Activated T-cell treated with anti-CD3 and anti-CD28 coated beads for 48 hours (primary cell): ENCODE results near the gene MLLT6.

Source experiments
- DNase-seq: peaks from one replicate; pipeline ENCODE4 v3.0.0-alpha.2; 2020; ENCODE audit warnings: low read depth

The MLLT6 gene

GRCh38 chr17:38743556-38744171 lies 38.6 kb downstream of the MLLT6 start:
- DNase-seq, result no peak

DNA sequence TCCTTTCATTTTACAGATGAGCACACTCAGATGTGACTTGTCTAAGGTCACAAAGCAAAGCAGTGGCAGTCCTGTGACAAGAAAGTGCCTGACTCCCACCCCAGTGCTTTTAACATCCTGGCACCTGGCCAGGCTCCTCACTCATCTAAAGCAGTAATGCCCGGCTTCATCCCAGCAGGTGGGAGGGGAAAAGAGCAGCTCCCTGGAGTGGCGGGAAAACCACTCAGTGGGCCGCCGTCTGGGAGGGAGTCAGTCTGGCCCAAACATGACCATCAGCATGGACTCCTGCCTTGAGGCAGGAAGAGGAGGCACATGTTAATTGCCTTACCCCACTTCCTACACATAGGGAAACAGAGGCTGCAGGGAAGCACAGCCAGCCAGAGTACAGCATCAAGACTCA lies 40.5 kb downstream of the MLLT6 start:
- DNase-seq, result no peak

DNA sequence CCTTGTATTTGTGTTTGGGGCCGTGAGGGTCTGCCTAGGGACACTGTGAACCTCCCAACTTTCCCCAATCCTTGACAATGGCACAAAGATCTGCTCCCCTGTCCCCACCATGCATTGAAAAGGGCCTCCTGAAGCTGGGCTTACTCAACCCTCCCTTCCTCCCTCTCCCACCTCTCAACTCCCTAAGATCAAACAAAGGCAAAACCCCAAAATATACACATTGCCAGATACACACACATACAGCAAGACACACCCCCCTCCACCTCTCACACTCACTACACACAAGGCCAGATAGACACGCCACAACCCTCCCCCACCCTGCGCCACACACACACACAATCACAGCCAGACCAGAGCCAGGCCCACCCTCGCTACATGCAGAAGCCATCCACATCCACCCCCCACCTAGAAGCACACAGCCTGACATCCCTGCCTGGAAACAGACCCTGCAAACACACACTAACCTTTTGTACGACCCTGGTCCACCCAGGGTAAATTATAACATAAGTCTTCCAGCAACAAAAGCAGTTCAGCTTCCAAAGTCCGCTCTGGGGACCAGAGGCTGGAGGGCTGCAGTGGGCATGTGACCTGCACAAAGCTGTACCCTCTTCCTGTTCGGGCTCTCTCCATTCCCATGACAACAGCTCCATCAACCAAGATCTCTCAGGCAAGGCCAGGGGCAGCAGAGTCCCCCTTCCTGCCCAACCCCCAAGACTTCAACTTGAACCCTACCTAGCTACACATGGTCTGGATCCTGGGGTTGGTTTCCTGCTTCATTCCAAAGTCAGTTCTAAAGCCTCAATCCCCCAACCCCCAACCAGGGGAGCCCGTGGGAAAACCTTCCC lies 41.2 kb downstream of the MLLT6 start:
- DNase-seq, result no peak

DNA sequence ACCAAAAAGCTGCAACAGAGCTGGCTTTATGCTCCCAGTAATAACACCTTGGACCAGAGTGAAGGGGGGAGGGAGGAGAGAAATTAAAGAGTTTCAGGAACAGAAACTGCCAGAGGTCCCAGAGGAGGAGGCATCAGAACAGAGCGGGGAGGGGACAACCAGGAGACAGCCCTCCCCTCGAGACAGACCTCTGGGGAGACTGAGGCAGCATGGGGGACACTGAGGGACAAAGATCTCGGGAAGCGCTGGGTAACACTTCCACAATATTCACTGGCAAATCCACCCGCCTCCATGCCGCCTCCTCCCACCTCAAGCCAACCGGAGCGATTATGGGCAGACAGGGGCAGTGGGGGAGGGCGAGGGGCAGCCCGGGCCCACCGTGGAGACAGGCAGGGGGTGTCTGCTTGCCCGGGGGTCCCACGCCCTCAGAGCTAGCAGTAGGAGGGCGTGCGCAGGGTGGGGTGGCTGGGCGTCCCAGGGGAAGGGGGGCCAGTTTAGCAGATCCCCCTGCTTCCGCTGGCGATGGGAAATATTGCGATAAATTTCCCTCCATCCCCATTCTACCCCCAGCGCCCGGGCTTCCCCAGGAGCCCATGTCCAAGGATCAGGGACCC lies 41.9 kb downstream of the MLLT6 start:
- DNase-seq, result no peak

- DNase-seq, result no peak
These were observed 42.5 kb downstream of the MLLT6 start for GRCh38 chr17:38747463-38748148.

GRCh38 chr17:38748149-38748891 lies 43.2 kb downstream of the MLLT6 start, which contains the start of gene PCGF2:
Gene PCGF2, minus strand, starts transcription at chr17:38748336. Its CDS starts 7,934 bp downstream, at chr17:38740402.
- DNase-seq, result no peak

GRCh38 chr17:38748892-38749222 lies 43.8 kb downstream of the MLLT6 start:
- DNase-seq, result no peak

DNA sequence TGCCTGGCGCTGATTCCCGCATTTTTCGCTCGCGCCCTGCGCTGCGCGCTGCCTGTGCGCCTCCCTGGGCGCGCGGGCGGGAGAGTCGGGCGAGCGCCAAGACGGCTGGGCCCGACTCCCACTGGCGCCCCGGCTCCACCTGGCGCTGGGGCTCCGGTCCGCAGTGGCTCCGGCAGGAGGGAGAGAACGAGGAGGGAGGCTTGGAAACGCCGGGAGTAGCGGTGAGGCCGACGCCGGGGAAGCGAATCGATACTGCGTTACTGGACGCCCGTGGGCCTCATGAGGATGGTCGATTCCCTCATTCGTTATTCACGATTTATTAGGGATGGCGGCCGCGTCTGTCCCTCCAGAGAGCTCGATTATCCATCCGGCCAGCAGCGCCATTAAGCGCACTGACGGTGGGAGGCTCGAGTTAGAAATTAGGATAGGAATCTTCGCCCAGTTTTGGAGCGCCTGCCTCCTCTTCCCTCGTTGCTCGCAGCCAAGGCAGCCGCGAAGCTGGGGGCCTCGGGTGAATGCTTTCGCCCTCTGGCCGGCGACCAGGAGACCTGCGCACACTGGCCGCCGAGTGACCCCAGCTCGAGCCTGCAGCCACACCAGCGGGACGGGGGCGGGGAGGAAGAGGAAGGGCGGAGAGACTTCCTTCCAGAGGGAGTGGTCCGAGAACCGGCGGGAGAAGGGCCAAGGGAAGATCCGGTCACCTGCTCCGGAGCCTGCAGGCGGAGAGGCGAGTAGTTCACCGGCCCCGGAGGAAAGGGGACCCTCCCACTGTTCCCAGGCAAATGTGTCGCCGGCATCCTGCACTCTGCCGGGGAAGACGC lies 44.4 kb downstream of the MLLT6 start:
- DNase-seq, result no peak

- no peak for DNase-seq
These were observed 44.9 kb downstream of the MLLT6 start for GRCh38 chr17:38750044-38750311.

- DNase-seq, result no peak
These were observed 45.4 kb downstream of the MLLT6 start for GRCh38 chr17:38750312-38751121.

- no peak for DNase-seq
These were observed 46.2 kb downstream of the MLLT6 start for GRCh38 chr17:38751144-38751807.

GRCh38 chr17:38751808-38752307 lies 46.8 kb downstream of the MLLT6 start:
- DNase-seq, result peak; percentile 83

DNA sequence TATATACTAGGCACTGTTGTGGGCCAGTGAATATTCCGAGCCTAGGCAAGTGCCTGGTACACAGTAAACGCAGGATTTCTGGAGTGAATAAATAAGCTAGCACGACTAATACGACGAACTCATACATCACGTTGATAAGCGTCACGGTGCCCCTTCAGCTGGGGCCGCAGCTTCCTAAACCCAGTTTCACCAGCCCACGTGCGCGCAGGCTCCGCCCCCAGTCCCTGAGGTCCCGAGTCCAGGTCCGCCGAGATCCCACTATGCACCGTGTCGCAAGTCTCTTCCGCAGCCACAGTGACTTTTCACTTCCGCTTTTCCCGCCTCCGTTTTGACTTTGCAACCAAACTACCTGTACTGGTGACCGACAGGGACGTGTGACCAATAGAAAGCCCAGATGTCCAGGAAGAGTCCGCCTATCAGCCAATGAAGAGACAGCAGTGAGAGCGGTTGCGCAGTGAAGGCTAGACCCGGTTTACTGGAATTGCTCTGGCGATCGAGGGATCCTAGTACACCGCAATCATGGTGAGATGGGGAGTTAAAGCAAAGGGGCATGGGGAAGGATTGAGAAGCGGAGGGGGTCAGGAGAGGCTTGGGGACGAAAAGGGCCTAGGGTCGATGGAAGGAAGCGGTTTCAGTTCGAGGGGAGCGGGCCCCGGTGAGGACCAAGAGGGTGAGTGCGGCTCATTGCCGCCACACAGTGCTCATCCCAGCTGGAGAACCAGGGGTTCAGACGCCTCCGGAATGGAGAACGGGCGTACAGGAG lies 47.4 kb downstream of the MLLT6 start, which contains the start of gene PSMB3:
PSMB3 (plus strand) TSS at position 434 of the 763 bp plus-strand sequence; CDS start at position 520, 86 bp downstream.
- peak; percentile 95 for DNase-seq

DNA sequence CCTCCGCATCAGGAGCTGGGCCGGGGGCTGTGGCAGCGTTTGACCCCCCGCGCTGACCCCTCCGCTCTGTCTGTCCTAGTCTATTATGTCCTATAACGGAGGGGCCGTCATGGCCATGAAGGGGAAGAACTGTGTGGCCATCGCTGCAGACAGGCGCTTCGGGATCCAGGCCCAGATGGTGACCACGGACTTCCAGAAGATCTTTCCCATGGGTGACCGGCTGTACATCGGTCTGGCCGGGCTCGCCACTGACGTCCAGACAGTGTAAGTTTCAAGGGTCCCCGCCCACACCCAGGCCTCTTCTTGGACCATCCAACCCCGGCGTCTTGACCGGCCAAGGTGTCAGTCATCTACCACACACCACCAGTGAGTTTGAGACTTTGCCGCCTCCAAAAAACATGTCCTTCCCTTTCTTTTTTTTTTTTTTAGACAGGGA lies 48.0 kb downstream of the MLLT6 start:
- no peak for DNase-seq

GRCh38 chr17:38761612-38762011 lies 56.5 kb downstream of the MLLT6 start:
- DNase-seq, result no peak

DNA sequence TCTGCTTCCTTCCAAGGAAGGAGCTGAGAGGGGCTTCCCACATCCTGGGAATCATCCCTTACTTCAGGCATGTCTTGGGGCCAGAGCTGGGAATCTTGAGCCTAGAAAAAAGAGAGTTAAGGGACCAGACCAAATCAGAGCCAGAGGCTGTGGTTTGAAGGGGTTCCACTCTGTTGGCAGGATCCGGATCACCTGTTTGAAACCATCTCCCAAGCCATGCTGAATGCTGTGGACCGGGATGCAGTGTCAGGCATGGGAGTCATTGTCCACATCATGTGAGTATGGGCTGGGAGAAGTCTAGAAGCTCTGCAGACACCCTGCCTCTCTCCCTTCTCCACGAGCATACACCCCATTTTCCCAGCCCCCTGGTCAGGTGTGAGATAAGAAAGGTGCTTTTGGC lies 57.2 kb downstream of the MLLT6 start:
- no peak for DNase-seq

DNA sequence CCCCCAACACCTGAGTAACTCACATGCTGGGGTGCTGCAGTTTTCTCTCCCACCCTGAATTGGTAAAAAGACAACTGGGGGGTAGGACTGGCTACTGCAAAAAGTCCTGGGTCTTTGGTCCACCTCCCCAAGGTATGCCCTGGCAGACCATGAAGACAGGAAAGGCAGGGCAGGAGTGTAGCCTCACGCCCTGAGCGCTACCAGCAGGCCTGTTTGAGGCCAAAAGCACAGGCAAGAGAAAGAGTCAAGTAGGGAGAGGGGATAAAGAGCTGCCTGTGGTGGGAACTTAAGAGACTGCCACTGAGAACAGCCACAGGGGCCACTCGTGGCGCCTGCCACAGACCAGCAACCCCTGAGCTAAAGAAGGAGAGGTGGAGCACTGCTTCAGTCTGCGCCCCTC lies 61.3 kb downstream of the MLLT6 start:
- DNase-seq, result no peak

DNA sequence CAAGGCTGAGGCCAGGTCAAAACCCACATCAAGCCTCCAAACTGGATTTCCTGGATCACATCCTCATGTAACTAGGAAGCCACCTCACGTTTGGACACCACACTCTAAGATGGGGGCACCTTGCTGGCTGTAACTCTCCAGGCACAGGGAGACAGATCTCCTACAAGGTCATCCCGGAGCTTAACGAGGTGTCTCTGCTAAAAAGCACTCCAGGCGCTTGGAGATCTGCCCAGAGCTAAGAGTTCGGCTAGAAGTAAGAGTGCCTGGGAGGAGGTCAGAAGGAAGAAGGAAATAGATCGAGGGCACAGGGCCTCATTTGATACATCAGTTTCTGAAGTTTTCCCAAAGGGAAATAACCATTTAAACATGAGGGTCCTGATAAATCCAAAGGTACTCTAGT lies 63.3 kb downstream of the MLLT6 start:
- DNase-seq, result no peak

- no peak for DNase-seq
These were observed 68.2 kb downstream of the MLLT6 start for GRCh38 chr17:38773258-38773657.
